NCI-H524 treated with DMSO at 0.1 percent for 48 hours (cell line): ENCODE data around the gene KCNJ15.

Experiments used
- DNase-seq: peaks from one replicate; lab custom pipeline; 2025; lab: John Stamatoyannopoulos, UW

KCNJ15 gene

GRCh38 chr21:38297871-38298270, 41.1 kb downstream of the KCNJ15 start:
- DNase-seq, result no peak

- DNase-seq, result no peak
Observed at GRCh38 chr21:38298832-38299231, 42.0 kb downstream of the KCNJ15 start.

GRCh38 chr21:38299671-38300070, 42.9 kb downstream of the KCNJ15 start:
- no peak for DNase-seq

- DNase-seq, result no peak
Observed at GRCh38 chr21:38300141-38300578, 43.4 kb downstream of the KCNJ15 start.

- DNase-seq, result no peak
Observed at GRCh38 chr21:38301321-38302214, 44.8 kb downstream of the KCNJ15 start.

- DNase-seq, result no peak
Observed at GRCh38 chr21:38303300-38303699, 46.5 kb downstream of the KCNJ15 start.

- no peak for DNase-seq
Observed at GRCh38 chr21:38306433-38307141, 49.8 kb downstream of the KCNJ15 start.

GRCh38 chr21:38307771-38308531, 51.2 kb downstream of the KCNJ15 start:
- DNase-seq, result no peak

GRCh38 chr21:38308532-38309119, 51.8 kb downstream of the KCNJ15 start:
- DNase-seq, result no peak

GRCh38 chr21:38310646-38311485, 54.1 kb downstream of the KCNJ15 start:
- DNase-seq, result no peak

GRCh38 chr21:38311765-38312164, 55.0 kb downstream of the KCNJ15 start:
- DNase-seq, result no peak

GRCh38 chr21:38312822-38313221, 56.0 kb downstream of the KCNJ15 start:
- DNase-seq, result no peak

GRCh38 chr21:38314558-38314957, 57.8 kb downstream of the KCNJ15 start:
- no peak for DNase-seq

- DNase-seq, result no peak
Observed at GRCh38 chr21:38315122-38315521, 58.3 kb downstream of the KCNJ15 start.

GRCh38 chr21:38319781-38320180, 63.0 kb downstream of the KCNJ15 start:
- DNase-seq, result no peak

GRCh38 chr21:38321568-38321967, 64.8 kb downstream of the KCNJ15 start:
- DNase-seq, result no peak

- no peak for DNase-seq
Observed at GRCh38 chr21:38322311-38322950, 65.6 kb downstream of the KCNJ15 start.

- peak; percentile 35 for DNase-seq
Observed at GRCh38 chr21:38323721-38324531, 67.1 kb downstream of the KCNJ15 start.

- no peak for DNase-seq
Observed at GRCh38 chr21:38325216-38325615, 68.4 kb downstream of the KCNJ15 start.
